ENCODE data around the gene PARVB. TPM values are rescaled to one million over a fixed set of nuclear protein-coding genes. Genes with fewer than 3 reads are reported as not detected.

PARVB gene
- polyA plus RNA-seq, 4 donors: 0.45 to 16.5 (median 7.5) TPM

DNA sequence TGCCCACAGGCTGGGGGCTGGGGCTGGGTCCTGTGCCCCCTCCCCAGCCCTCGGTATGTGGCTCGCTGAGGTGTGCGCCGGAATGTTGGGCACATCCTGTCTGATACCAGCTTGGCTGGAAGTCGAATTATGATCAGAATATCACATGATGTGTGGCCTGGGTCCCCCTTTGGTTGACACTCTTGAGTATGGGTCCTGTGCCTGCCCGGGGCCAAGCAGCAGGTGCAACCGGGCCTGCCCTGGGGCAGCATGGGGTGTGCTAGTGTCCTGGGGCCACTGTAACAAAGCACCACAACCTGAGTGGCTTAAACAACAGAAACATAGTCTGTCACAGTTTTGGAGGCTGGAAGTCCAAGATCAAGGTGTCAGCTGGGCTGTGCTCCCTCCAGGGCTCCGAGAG is 52.7 kb downstream of the PARVB start:
- no peak overlapping the region for H3K4me3 ChIP-seq (ENCODE audit: low read depth in 1 of 3, low read length in 3 of 3)
- H3K4me1 ChIP-seq (ENCODE audit: control insufficient read depth in 3 of 3, insufficient read depth in 2 of 3, low read depth in 1 of 3, low read length in 2 of 3): no peaks in the 10 kb centered on the region
- 75 to 93% (median 92%) methylated on average over 8 of the region's 8 CpGs for WGBS, 3 donors

DNA sequence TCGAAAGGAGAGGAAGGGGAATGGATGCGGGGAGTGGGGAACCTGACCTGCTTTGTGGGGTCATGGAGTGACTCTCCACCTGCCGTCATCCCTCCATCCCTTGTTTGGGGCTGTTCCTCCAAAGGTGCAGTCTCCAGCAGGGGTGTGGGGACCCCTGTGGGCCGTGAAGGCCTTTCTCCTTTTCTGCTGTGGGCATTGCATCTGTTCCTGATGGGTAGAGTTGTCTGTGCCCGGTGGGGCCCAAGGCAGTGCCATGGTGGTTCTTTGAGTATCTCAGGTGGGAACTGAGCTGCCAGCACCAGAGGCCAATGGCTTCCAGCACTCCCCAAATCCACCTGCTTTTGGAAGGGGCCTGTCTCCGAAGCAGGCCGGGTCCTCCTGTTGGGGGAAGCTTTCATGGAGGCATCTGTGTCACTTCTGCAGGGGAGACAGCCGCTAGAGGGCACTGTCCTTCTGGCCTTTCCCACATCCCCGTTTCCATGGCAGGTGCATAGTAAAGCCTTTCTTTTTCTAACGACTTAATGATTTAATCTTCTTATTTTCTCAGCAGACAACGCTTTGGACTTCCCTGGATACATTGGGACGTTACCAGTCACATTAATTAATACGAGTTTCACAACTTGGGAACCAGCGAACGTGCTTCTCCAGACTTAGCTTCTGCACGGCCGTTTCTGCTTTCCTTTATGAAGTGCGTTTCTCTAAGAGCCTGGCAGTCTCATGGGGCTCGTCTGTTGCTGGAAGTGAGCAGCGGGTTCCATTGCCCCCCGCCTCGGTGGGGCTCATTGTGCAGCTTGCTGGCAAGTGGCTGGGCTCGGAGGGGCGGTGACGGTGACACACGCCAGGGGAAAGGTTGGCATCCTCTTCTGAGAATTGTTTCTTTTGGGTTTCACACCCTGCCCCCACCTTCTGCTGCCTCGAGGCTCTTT is 57.1 kb downstream of the PARVB start:
- Histone ChIP-seq H3K27ac (ENCODE audit: low read depth in 1 of 3, low read length in 2 of 3) (no peak overlapping the region), H3K4me1 (ENCODE audit: control insufficient read depth in 3 of 3, insufficient read depth in 2 of 3, low read depth in 1 of 3, low read length in 2 of 3) (no peaks in the 10 kb centered on the region), H3K4me3 (ENCODE audit: low read depth in 1 of 3, low read length in 3 of 3) (no peak overlapping the region), H3K36me3 (ENCODE audit: control insufficient read depth in 3 of 3, insufficient read depth in 2 of 3, low read depth in 1 of 3, low read length in 3 of 3) (no peaks in the 10 kb centered on the region), H3K27me3 (ENCODE audit: control insufficient read depth in 3 of 3, insufficient read depth in 3 of 3, low read length in 3 of 3) (no peaks in the 10 kb centered on the region), H3K9me3 (ENCODE audit: control insufficient read depth in 2 of 2, insufficient read depth in 1 of 2, low read depth in 1 of 2, low read length in 1 of 2) (peaks cover 0 to 7% of the 10 kb centered on the region in 2 donors)
- WGBS, 3 donors: 40 to 51% (median 42%) methylated on average over 27 of the region's 27 CpGs
- FAIRE-seq: no peak
- DNase-seq: peak; percentile 60 to 74

More for the DNA sequence above, 52.7 kb downstream of the PARVB start:
- FAIRE-seq: no peak
- Histone ChIP-seq H3K9me3 (ENCODE audit: control insufficient read depth in 2 of 2, insufficient read depth in 1 of 2, low read depth in 1 of 2, low read length in 1 of 2) (no peaks in the 10 kb centered on the region), H3K27ac (ENCODE audit: low read depth in 1 of 3, low read length in 2 of 3) (no peak overlapping the region), H3K36me3 (ENCODE audit: control insufficient read depth in 3 of 3, insufficient read depth in 2 of 3, low read depth in 1 of 3, low read length in 3 of 3) (no peaks in the 10 kb centered on the region), H3K27me3 (ENCODE audit: control insufficient read depth in 3 of 3, insufficient read depth in 3 of 3, low read length in 3 of 3) (no peaks in the 10 kb centered on the region)
- no peak for DNase-seq

GRCh38 chr22:44082801-44083200 is 58.7 kb downstream of the PARVB start:
- Histone ChIP-seq H3K27me3 (ENCODE audit: control insufficient read depth in 3 of 3, insufficient read depth in 3 of 3, low read length in 3 of 3) (no peaks in the 10 kb centered on the region), H3K4me3 (ENCODE audit: low read depth in 1 of 3, low read length in 3 of 3) (no peak overlapping the region), H3K9me3 (ENCODE audit: control insufficient read depth in 2 of 2, insufficient read depth in 1 of 2, low read depth in 1 of 2, low read length in 1 of 2) (peaks cover 0 to 7% of the 10 kb centered on the region in 2 donors), H3K4me1 (ENCODE audit: control insufficient read depth in 3 of 3, insufficient read depth in 2 of 3, low read depth in 1 of 3, low read length in 2 of 3) (no peaks in the 10 kb centered on the region), H3K36me3 (ENCODE audit: control insufficient read depth in 3 of 3, insufficient read depth in 2 of 3, low read depth in 1 of 3, low read length in 3 of 3) (no peaks in the 10 kb centered on the region), H3K27ac (ENCODE audit: low read depth in 1 of 3, low read length in 2 of 3) (no peak overlapping the region)
- 77 to 91% (median 84%) methylated on average over 9 of the region's 9 CpGs for WGBS, 3 donors
- no peak for FAIRE-seq
- no peak for DNase-seq

GRCh38 chr22:44084044-44084772 is 60.1 kb downstream of the PARVB start:
- no peak overlapping the region for H3K4me3 ChIP-seq (ENCODE audit: low read depth in 1 of 3, low read length in 3 of 3)
- H3K4me1 ChIP-seq (ENCODE audit: control insufficient read depth in 3 of 3, insufficient read depth in 2 of 3, low read depth in 1 of 3, low read length in 2 of 3): no peaks in the 10 kb centered on the region
- no peak for DNase-seq
- H3K27ac ChIP-seq (ENCODE audit: low read depth in 1 of 3, low read length in 2 of 3): no peak overlapping the region
- H3K36me3 ChIP-seq (ENCODE audit: control insufficient read depth in 3 of 3, insufficient read depth in 2 of 3, low read depth in 1 of 3, low read length in 3 of 3): no peaks in the 10 kb centered on the region
- 85 to 96% (median 93%) methylated on average over 11 of the region's 11 CpGs for WGBS, 3 donors
- FAIRE-seq: no peak
- H3K9me3 ChIP-seq (ENCODE audit: control insufficient read depth in 2 of 2, insufficient read depth in 1 of 2, low read depth in 1 of 2, low read length in 1 of 2): peaks cover 0 to 7% of the 10 kb centered on the region in 2 donors
- H3K27me3 ChIP-seq (ENCODE audit: control insufficient read depth in 3 of 3, insufficient read depth in 3 of 3, low read length in 3 of 3): no peaks in the 10 kb centered on the region

DNA sequence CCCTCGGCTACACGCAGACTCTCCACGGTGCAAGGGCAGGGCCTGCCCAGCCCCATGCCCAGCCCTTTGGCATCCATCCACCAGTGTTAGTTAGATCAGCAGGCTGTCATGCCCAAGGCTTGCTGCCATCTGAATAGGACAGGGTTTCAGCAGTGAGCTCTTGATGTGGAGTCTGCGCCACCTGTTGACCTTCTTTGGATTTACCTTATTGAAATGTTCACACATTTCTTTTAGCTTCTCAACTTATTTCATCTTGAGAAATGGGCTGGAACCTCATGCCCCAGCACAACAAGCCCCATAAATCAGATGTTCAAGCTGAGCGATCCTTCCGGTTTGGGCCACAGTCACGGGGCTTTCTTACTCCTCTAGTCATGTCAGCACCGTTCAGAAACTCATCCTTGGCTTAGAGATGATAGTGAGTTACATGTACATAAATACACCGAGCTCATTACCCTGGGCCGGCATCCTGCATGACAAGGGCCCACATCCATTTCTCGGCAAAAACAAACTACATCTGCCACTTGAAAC is 61.7 kb downstream of the PARVB start:
- DNase-seq (peak; percentile 42 to 78), FAIRE-seq (no peak)
- H3K4me3 ChIP-seq (ENCODE audit: low read depth in 1 of 3, low read length in 3 of 3): no peak overlapping the region
- H3K27ac ChIP-seq (ENCODE audit: low read depth in 1 of 3, low read length in 2 of 3): peak overlapping the region in 1 of 3 donors; percentile 45
- peaks cover 0 to 7% of the 10 kb centered on the region in 2 donors for H3K9me3 ChIP-seq (ENCODE audit: control insufficient read depth in 2 of 2, insufficient read depth in 1 of 2, low read depth in 1 of 2, low read length in 1 of 2)
- no peaks in the 10 kb centered on the region for H3K36me3 ChIP-seq (ENCODE audit: control insufficient read depth in 3 of 3, insufficient read depth in 2 of 3, low read depth in 1 of 3, low read length in 3 of 3)
- WGBS, 3 donors: 48 to 55% (median 53%) methylated on average over 11 of the region's 11 CpGs
- no peaks in the 10 kb centered on the region for H3K27me3 ChIP-seq (ENCODE audit: control insufficient read depth in 3 of 3, insufficient read depth in 3 of 3, low read length in 3 of 3)
- no peaks in the 10 kb centered on the region for H3K4me1 ChIP-seq (ENCODE audit: control insufficient read depth in 3 of 3, insufficient read depth in 2 of 3, low read depth in 1 of 3, low read length in 2 of 3)

DNA sequence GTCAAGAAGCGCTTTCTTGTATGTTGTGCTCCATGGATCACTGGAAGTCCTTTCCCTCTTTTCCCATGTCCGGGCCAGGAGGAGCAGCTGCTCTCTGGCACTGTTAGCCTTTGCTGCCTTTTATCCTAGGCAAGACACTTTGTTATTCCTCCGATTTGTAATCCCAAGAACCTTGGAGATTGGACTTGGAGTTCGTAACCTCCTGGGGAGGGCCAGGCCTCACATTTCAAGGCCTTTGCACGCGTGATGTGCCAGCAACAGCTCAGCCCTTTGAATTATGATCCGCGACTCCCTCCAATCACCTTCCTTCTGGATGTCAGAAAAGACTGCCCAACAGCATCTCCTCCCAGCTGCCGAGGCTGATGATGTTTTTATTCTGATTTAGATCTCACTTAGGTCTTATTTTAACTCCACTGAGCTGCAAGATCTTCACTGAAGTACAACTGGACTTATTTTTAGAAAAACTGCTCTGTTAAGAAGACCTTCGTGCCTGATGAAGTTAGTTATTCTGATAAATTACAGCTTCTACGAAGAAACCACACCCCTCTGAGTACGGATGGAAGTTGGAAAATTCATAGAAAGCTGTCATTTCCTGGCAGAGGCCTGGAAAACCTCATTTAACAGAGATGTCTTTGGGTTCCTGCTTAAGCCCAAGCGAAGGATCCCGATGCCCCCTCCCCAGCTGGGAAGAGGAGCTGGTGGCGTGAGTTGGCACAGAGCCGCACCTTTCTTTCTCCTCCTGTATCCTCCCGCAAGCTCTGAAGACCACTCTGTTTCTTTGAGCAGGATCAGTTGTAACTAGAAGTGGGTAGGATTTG is 62.4 kb downstream of the PARVB start:
- Histone ChIP-seq H3K27me3 (ENCODE audit: control insufficient read depth in 3 of 3, insufficient read depth in 3 of 3, low read length in 3 of 3) (no peaks in the 10 kb centered on the region), H3K27ac (ENCODE audit: low read depth in 1 of 3, low read length in 2 of 3) (peak overlapping the region in 1 of 3 donors; percentile 45), H3K4me1 (ENCODE audit: control insufficient read depth in 3 of 3, insufficient read depth in 2 of 3, low read depth in 1 of 3, low read length in 2 of 3) (no peaks in the 10 kb centered on the region), H3K4me3 (ENCODE audit: low read depth in 1 of 3, low read length in 3 of 3) (no peak overlapping the region), H3K9me3 (ENCODE audit: control insufficient read depth in 2 of 2, insufficient read depth in 1 of 2, low read depth in 1 of 2, low read length in 1 of 2) (peaks cover 0 to 7% of the 10 kb centered on the region in 2 donors), H3K36me3 (ENCODE audit: control insufficient read depth in 3 of 3, insufficient read depth in 2 of 3, low read depth in 1 of 3, low read length in 3 of 3) (no peaks in the 10 kb centered on the region)
- WGBS, 3 donors: 62 to 71% (median 67%) methylated on average over 17 of the region's 17 CpGs
- FAIRE-seq: no peak
- DNase-seq: peak in 1 of 2 donors; percentile 14

DNA sequence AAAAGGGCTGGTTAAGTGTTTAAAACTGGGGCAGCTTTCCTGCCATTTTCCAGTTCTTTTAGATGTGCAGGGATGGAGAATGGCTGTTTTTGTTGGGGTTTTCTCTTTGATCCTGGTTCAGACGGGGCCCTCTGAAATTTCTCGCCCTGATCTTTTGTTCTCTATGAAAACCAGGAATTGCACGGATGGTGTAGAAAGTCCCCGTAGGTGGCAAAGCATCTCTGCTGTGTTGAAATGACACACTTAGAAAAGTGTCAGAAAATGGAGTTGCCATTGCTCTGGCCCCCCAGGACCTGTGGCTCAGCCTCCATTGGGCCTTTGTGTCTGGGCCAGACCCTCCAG is 63.0 kb downstream of the PARVB start:
- H3K4me1 ChIP-seq (ENCODE audit: control insufficient read depth in 3 of 3, insufficient read depth in 2 of 3, low read depth in 1 of 3, low read length in 2 of 3): no peaks in the 10 kb centered on the region
- DNase-seq (no peak), FAIRE-seq (no peak)
- H3K36me3 ChIP-seq (ENCODE audit: control insufficient read depth in 3 of 3, insufficient read depth in 2 of 3, low read depth in 1 of 3, low read length in 3 of 3): no peaks in the 10 kb centered on the region
- peaks cover 0 to 7% of the 10 kb centered on the region in 2 donors for H3K9me3 ChIP-seq (ENCODE audit: control insufficient read depth in 2 of 2, insufficient read depth in 1 of 2, low read depth in 1 of 2, low read length in 1 of 2)
- H3K4me3 ChIP-seq (ENCODE audit: low read depth in 1 of 3, low read length in 3 of 3): no peak overlapping the region
- H3K27ac ChIP-seq (ENCODE audit: low read depth in 1 of 3, low read length in 2 of 3): peak overlapping the region in 1 of 3 donors; percentile 45
- WGBS, 3 donors: 83 to 96% (median 91%) methylated on average over 4 of the region's 4 CpGs
- H3K27me3 ChIP-seq (ENCODE audit: control insufficient read depth in 3 of 3, insufficient read depth in 3 of 3, low read length in 3 of 3): no peaks in the 10 kb centered on the region
